ENCODE results near the gene TMEM38A.

TMEM38A gene

DNA sequence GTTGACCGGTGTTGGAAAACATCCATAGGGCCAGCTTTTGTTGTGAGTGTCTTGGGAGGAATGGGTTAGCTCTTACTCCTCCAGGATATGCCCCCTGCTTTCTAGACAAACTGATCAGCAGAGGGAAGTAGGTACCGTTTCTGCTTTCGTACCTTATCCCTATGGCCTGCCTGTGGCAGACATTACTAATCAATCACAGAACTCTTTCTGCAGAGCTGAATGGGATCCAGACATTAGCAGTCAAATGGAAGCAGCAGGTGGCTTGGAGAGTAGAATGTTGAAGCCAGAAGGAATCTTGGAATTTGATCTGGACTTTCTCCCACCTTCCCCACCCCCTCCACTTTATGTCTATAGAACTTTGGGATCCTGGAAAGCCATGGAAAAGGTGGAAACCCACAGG is 75.8 kb downstream of the TMEM38A start:
- H3K9me3 ChIP-seq (ENCODE audit: severe bottlenecking): no peaks in the 10 kb centered on the region
- H3K4me1 ChIP-seq (ENCODE audit: insufficient read depth, poor library complexity, severe bottlenecking): peaks cover 12% of the 10 kb centered on the region
- H3K27me3 ChIP-seq (ENCODE audit: insufficient read depth, poor library complexity, severe bottlenecking): no peaks in the 10 kb centered on the region
- H3K4me3 ChIP-seq (ENCODE audit: severe bottlenecking): no peak overlapping the region
- no peak for TF ChIP-seq CTCF (IDR thresholded peaks at IDR 0.05; ENCODE audit: poor library complexity, severe bottlenecking)
- DNase-seq (ENCODE audit: low spot score) (no peak), ATAC-seq (ENCODE audit: low read depth) (no peak)
- no peak overlapping the region for H3K27ac ChIP-seq (ENCODE audit: poor library complexity, severe bottlenecking)
- H3K36me3 ChIP-seq (ENCODE audit: low read depth): no peaks in the 10 kb centered on the region

DNA sequence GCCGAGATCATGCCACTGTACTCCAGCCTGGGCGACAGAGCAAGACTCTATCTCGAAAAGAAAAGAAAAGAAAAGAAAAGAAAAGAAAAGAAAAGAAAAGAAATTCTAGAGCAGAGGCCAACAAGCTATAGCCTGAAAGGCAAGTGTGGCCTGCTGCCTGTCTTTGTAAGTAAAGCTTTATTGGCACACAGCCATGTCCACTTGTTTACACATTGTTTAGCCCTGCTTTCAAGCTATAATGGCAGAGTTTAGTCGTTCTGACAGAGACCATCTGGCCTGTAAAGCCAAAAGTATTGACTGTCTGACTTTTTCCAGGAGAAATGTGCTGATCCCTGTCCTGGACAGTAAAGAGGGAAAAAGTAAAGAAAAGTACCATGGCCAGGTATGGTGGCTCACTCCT is 77.0 kb downstream of the TMEM38A start:
- no peak for TF ChIP-seq CTCF (IDR thresholded peaks at IDR 0.05; ENCODE audit: poor library complexity, severe bottlenecking)

DNA sequence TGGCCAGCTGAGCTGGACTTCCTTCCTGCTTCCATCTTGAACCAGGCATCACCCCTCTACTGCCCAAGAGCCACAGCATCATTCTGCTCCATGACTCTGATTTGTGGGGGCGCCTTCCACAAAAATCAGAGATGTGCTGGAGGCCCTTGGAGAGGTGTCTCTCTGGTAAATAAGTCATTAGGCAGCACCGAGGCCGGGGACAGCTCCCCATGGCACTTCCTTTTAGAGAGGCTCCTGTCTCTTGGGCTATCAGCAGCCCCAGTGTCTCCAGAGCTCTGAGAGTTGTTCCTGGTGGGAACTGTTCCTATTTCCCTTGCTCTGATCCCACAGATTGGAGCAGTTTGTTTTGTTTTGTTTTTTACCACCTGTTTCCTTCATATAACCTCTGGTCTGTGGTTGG is 78.6 kb downstream of the TMEM38A start:
- no peaks in the 10 kb centered on the region for H3K36me3 ChIP-seq (ENCODE audit: low read depth)
- H3K4me3 ChIP-seq (ENCODE audit: severe bottlenecking): no peak overlapping the region
- no peak overlapping the region for H3K27ac ChIP-seq (ENCODE audit: poor library complexity, severe bottlenecking)
- ATAC-seq (ENCODE audit: low read depth): no peak
- H3K27me3 ChIP-seq (ENCODE audit: insufficient read depth, poor library complexity, severe bottlenecking): no peaks in the 10 kb centered on the region
- TF ChIP-seq CTCF (IDR thresholded peaks at IDR 0.05; ENCODE audit: poor library complexity, severe bottlenecking): no peak
- DNase-seq (ENCODE audit: low spot score): no peak
- H3K9me3 ChIP-seq (ENCODE audit: severe bottlenecking): no peaks in the 10 kb centered on the region
- peaks cover 3% of the 10 kb centered on the region for H3K4me1 ChIP-seq (ENCODE audit: insufficient read depth, poor library complexity, severe bottlenecking)

More for the DNA sequence above, 77.0 kb downstream of the TMEM38A start:
- Histone ChIP-seq H3K9me3 (ENCODE audit: severe bottlenecking) (no peaks in the 10 kb centered on the region), H3K36me3 (ENCODE audit: low read depth) (no peaks in the 10 kb centered on the region), H3K4me1 (ENCODE audit: insufficient read depth, poor library complexity, severe bottlenecking) (peaks cover 12% of the 10 kb centered on the region), H3K27me3 (ENCODE audit: insufficient read depth, poor library complexity, severe bottlenecking) (no peaks in the 10 kb centered on the region), H3K4me3 (ENCODE audit: severe bottlenecking) (no peak overlapping the region), H3K27ac (ENCODE audit: poor library complexity, severe bottlenecking) (no peak overlapping the region)
- DNase-seq (ENCODE audit: low spot score) (no peak), ATAC-seq (ENCODE audit: low read depth) (no peak)
